C4-2B (cell line): ENCODE data around the gene HRH2.

Source experiments
- CTCF ChIP-seq: fragments of 450-650 bp; conservative IDR thresholded peaks from 2 replicates; pipeline ENCODE4 v1.5.1; 2017; ENCODE audit warnings: mild to moderate bottlenecking
- ZFX ChIP-seq: fragments of 450-650 bp; IDR thresholded peaks from 2 replicates; pipeline ENCODE4 v1.6.1; 2017

- TF ChIP-seq CTCF: no peak
- no peak for TF ChIP-seq ZFX
These were observed 56.1 kb downstream of the HRH2 start for GRCh38 chr5:175713930-175714329.
